HG03175 (cell line): ENCODE measurements around the gene SLC1A3.
A peak's percentile ranks its signal among the peaks of the same experiment; 100 is the strongest.

Experiments
- ATAC-seq: cut with Tn5 transposase; IDR thresholded peaks from one replicate; pipeline ENCODE4 v1.9.1; 2021; ENCODE audit warnings: mild to moderate bottlenecking, moderate library complexity; ENCODE audit not compliant: unreplicated experiment

Gene SLC1A3

DNA sequence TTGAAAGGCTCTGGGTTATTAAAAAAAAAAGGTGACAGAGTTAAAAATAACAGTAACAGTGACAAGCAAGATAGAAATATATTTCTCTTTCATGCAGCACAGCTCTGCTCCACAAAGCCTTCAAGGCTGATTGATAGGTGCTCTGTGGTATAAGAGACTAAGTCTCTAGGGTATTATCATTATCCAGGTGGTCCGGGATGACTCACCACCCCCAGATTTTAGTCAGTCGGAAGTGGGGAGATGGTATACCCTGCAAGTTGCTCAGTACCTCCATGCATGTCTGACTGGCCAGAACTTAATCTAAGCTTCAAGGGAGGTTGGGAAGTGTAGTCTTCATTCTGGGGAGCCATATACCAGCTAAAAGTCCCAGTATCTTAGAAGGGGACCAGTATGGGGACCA is 76.1 kb downstream of the SLC1A3 start:
- ATAC-seq: no peak

GRCh38 chr5:36683821-36684434 is 77.5 kb downstream of the SLC1A3 start:
- no peak for ATAC-seq

GRCh38 chr5:36685631-36686288 is 79.4 kb downstream of the SLC1A3 start:
- ATAC-seq: peak; percentile 26

DNA sequence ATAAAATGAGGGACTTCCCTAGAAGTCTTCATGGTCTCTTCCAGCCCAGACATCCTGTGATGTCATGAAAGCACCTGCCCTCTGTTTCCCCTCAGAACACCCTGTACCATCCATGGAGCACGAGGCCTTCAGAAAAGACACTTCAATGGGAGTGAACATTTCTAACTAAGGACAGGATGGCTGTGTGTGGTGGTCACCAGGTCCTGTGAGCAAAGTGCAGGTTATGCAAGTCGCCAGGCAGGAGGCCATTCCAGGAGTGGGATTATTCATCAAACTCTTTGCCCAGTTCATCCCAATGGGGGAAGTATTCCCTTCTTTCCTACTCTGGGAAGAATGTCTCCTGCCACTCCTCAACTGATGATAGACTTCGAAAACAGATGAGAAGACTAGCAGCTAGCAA is 80.5 kb downstream of the SLC1A3 start:
- no peak for ATAC-seq

DNA sequence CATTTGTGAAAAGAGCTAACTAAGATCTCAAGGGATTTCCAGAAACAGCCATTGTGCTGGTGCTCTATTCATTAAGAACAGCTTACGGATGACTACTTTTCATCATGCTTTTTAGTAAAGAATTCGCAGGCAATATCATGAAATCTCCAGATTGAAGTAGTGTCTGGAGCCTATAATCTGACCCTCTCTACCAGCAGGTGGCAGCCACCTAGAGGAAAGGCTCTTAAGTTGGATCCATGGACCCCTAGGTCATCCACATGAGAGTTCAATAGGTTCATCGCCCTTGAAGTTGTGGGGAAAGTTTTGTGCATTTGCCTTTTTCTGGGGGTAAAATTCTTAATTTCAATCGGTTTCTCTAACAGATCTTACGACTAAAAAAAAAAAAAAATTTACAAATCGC is 82.3 kb downstream of the SLC1A3 start:
- ATAC-seq: no peak

DNA sequence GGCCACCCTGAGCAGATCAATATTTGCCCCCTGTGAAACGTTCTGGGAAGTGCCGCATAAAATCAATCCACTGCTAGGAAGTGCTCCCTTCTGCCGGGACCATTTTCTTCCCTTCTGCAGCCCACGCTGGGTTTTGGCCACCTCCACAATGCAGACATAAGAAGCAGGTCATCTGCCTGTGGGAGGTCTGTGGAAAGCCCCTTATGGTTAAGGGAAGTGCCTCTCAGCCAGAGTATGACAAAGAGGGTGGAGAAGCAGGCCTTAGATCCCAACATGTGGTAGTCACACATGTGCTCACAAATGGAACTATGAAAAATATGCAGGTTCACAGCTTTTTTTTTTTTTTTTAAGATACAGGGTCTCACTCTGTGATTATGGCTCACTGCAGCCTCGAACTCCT is 82.8 kb downstream of the SLC1A3 start:
- no peak for ATAC-seq

- peak; percentile 85 for ATAC-seq
These were observed 83.9 kb downstream of the SLC1A3 start for GRCh38 chr5:36690041-36690961.

GRCh38 chr5:36691226-36691625 is 84.8 kb downstream of the SLC1A3 start:
- ATAC-seq: no peak

DNA sequence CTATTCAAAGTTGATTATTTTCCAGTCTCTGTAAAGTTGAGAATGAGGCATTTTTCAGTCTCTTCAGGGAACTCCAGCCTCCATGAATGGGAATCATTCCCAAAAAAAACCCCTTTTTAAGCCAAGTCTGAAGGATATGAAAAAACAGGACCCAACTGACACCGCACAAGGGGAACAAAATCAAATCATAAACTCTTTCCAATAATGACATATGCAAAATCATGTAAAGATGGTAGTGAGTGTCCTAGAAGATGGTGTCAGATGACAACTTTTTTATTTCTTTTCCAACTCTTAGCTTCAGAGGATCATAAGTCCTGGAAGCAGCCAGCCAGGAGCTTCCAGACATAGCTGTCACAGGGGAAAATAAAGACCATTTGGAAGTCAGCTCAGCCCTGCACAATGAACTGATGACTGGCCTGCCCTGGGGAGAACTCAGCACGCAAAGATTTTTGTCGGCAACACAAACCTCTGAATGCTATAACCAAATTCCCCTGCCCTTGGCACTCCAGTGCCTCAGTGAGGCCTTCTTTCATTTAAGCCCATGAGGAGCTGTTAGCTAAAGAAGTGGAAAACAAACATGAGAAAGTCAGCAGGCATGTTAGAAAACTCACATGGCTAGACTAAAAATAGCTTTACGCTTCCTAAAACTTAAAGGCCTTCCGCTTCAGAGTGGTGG is 85.4 kb downstream of the SLC1A3 start:
- ATAC-seq: no peak

GRCh38 chr5:36692791-36693763 is 86.7 kb downstream of the SLC1A3 start:
- ATAC-seq: peak; percentile 57

GRCh38 chr5:36694351-36694750 is 87.9 kb downstream of the SLC1A3 start:
- no peak for ATAC-seq

- peak; percentile 68 for ATAC-seq
These were observed 89.8 kb downstream of the SLC1A3 start for GRCh38 chr5:36696059-36696673.

DNA sequence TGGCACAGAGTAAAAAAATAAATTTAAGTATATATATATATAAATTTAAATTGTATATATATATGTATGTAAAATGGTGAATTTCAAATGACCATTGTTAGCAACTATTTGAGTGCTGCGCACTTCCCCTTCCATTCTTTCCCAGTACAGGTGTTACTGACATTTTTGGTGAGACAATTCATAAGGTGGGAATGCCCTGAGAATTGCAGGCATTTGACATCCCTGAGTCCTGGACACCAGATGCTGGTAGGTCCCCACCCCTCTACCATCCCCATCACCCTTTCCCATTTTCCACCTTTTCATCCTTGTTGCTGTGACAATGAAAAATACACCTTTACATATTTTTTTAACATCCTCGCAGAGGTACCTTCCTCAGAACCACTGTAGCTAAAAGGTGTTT is 91.6 kb downstream of the SLC1A3 start:
- ATAC-seq: no peak

DNA sequence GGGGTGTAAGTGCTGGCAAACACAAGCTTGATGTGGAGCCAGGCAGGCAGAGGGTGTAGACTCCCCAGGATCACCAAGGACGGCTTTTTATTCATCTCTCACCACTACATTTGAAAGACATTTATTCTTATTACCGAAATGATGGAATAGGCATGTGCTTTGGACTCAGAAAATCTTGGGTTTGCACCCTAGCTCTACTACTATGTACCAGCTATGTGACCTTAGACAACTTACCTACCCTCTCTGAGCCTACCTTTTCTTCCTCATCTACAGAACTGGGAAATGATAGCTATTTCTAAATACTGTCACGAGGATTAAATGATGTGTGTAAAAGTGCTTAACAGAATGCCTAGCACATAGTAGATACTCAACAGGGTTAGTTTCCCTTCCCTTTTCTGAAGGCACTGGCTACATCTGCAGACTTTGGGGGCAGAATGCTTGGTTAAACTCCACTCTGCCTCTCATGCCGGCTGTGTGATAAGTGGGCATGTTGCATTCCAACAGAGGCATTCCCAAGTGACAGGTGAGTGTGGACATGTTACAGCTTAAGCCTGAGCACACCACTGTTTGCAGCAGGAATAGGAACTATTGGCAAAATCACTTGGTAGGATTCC is 94.8 kb downstream of the SLC1A3 start:
- peak; percentile 96 for ATAC-seq

- no peak for ATAC-seq
These were observed 96.9 kb downstream of the SLC1A3 start for GRCh38 chr5:36703245-36703860.

DNA sequence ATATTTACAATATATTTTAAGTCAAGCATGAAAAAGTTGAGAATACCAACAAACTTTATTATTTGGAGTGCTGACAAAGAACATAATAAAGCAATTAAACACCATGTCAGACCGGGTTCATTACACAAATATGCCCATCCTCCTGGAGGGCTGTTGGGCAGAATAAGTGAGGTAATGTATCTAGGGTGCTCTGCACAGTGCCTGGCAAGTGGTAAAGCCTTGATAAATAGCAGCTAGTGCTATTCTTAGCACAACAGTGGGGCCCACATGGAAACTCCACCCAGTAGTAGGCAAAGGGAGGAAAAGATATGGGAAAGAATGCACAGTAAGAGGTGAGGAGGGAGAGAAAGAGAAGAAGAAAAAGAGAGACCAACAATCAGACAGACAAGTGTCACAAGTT is 97.7 kb downstream of the SLC1A3 start:
- no peak for ATAC-seq

DNA sequence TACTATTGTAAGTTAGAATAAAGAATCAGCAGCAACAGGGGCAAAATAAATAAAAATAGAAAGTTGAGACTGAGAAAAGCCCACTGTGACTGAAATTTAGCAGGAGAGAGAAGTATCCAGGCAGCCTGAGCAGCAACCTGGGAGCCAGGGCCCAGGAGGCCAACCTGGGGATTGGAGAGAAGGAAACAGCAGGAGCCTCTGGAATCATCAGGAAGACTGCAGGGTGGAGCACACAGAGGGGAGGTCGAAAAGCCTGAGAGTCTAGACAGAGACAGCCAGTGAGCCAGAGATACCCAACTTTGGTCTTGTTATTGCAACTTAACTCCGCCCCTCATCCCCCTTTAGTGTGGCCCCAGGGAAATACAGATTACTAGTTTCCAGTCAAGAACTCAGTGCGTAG is 98.6 kb downstream of the SLC1A3 start:
- ATAC-seq: no peak

DNA sequence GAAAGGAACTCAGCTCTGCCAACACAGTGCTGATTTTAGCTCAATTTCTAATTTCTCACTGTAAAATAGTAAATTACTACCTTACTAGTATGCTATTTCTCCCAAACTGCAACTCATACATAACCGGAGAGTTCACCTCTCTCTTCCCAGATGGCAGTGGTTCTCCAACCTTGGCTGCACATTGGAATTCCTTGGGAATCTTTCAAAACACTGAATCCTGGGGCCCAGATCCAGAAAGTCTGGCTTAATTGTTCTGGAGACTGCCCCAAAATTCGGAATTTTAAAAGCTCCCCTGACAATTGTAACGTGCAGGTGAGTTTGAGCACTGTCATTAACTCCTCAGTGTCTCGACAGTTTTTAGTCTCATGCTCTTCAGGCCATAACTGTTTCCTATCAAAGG is 100.3 kb downstream of the SLC1A3 start:
- no peak for ATAC-seq

DNA sequence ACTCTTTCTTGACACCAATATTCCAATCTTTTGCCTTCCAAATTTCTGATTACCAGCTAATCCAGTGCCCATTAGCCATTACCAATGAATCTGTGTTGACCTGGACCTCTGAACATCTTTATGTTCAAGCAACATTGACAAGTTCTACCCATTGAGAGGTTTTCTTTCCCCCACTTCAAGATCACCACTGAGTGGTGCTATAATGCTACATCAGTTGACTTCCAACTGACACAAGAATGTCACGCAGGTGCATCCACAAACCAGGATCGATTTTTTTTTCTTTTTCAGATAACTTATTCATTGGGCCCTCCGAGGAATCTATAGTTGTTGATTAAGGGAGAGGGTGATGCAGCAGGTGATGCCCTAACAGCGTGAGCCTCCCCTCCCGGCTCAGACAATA is 102.6 kb downstream of the SLC1A3 start:
- no peak for ATAC-seq
